ENCODE measurements around the gene CRCP. TPM values are rescaled to one million over a fixed set of nuclear protein-coding genes. Genes with fewer than 3 reads are reported as not detected.
A peak's percentile ranks its signal among the peaks of the same experiment; 100 is the strongest.
"Not testable (repeated sequence)": the region's sequence is repeated elsewhere in the genome, so short reads cannot be mapped to it uniquely, and the experiment has no call there.

The CRCP gene
- total RNA-seq, 1 donor from 2014 or later, result 62.4 TPM

DNA sequence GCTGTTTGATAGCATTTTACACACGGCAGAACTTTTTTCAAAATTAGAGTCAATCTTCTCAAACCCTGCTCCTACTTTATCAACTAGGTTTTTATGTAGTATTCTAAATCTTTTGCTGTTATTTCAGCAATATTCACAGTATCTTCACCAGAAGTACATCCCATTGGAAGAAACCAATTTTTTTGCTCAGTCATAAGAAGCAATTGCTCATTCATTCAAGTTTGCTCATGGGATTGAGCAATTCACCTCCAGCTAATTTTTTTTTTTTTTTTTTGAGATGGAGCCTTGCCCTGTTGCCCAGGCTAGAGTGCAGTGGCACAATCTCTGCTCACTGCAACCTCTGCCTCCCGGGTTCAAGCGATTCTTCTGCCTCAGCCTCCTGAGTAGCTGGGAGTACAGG, 10.7 kb upstream of the CRCP start:
- FAIRE-seq; DNase-seq (ENCODE audit: low spot score in 2 of 2): not testable (repeated sequence)

GRCh38 chr7:66105263-66105748, 9.3 kb upstream of the CRCP start:
- FAIRE-seq (no peak), DNase-seq (ENCODE audit: low spot score in 2 of 2) (no peak)

GRCh38 chr7:66108410-66108809, 6.2 kb upstream of the CRCP start:
- DNase-seq (ENCODE audit: low spot score in 2 of 2); FAIRE-seq: not testable (repeated sequence)

DNA sequence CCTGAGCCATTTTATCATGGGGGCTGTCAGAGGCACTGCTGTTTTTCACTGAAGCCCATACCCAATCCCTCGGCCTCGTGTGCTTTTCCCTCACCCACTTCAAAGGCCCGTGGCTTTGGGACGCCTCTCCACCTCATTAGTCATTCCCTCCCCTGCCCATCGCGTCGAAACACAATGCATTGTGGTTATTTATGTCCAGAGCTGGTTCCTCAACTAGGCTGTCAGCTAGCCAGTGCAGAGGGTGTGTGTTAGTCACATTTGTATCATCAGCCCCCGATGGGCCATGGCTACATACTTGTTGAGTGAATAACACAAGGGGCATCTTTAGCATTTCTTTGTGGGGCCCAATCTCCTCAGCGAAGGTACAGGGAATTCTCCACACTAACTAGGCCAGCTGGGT, 3.8 kb upstream of the CRCP start:
- FAIRE-seq (no peak), DNase-seq (ENCODE audit: low spot score in 2 of 2) (no peak)

GRCh38 chr7:66116680-66117420, 2.2 kb downstream of the CRCP start:
- FAIRE-seq; DNase-seq (ENCODE audit: low spot score in 2 of 2): not testable (repeated sequence)

- DNase-seq (ENCODE audit: low spot score in 2 of 2) (no peak), FAIRE-seq (no peak)
Measured at GRCh38 chr7:66118603-66119002, 4.0 kb downstream of the CRCP start.

GRCh38 chr7:66119245-66119850, 4.7 kb downstream of the CRCP start:
- FAIRE-seq, result no peak
- no peak for DNase-seq (ENCODE audit: low spot score in 2 of 2)

- FAIRE-seq (no peak), DNase-seq (ENCODE audit: low spot score in 2 of 2) (no peak)
Measured at GRCh38 chr7:66123175-66123528, 8.5 kb downstream of the CRCP start.

DNA sequence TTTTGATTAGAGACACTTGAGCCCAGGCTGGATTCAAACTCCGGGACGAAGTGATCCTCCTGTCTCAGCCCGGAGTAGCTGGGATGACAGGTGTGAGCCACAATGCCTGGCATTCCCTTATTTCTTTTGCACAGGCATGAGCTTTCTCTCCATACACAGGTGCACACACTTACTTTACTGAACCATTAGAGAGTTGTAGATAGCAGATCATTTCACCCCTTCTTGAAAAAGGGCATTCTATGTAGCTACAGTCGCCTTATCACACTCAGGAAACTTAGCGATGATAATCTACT, 9.9 kb downstream of the CRCP start:
- DNase-seq (ENCODE audit: low spot score in 2 of 2); FAIRE-seq: not testable (repeated sequence)

DNA sequence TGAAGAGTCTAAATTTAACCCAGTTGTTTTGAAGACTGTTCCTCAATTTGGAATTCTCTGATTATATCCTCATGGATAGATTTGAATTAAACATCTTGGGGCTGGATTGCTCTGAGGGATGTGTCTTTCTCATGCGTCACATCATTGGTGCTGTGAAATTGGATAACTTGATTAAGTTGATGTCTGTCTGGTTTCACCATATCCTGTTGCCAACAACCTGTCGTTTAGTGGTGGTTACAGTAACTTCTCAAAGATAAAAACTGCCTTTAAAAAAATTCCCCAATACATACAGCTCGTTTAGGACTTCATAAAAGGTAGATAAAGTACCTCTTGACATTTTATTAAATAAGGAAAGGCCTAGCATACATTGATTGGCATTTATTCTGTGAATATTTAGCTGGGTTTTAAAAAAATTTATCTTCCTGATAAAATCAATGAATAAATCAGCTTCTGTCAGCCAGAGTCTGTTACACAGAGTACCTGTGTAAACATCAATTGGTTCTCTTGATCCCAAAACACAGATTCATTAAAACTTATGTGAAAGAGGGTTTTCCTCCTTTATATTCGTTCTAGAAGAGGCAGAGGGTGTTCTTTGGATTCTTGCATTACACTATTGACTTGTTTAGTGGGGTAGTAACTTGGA, 10.5 kb downstream of the CRCP start:
- DNase-seq (ENCODE audit: low spot score in 2 of 2) (no peak), FAIRE-seq (no peak)

- DNase-seq (ENCODE audit: low spot score in 2 of 2); FAIRE-seq: not testable (repeated sequence)
Measured at GRCh38 chr7:66125781-66126352, 11.2 kb downstream of the CRCP start.

DNA sequence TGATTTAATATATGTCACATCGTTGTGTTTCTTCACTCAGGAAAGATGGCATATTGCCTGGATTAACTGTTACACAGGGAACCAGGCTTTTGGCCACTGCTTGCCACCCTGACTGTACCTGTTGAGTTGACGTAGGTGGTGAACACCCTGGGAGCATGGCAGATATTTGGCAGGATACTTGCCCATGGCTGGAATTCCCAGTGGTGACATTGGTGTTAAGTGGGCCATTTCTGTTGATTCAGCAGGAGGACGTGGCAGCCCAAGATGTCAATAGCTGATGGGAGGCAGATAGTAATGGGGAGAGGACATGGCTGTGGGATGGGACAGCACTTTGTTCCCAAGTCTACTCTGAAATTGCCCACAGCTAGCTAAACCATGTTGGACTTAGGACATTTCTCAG, 12.5 kb downstream of the CRCP start:
- not testable (repeated sequence) for DNase-seq (ENCODE audit: low spot score in 2 of 2); FAIRE-seq

GRCh38 chr7:66138994-66139752, 24.5 kb downstream of the CRCP start:
- FAIRE-seq (no peak), DNase-seq (ENCODE audit: low spot score in 2 of 2) (no peak)

DNA sequence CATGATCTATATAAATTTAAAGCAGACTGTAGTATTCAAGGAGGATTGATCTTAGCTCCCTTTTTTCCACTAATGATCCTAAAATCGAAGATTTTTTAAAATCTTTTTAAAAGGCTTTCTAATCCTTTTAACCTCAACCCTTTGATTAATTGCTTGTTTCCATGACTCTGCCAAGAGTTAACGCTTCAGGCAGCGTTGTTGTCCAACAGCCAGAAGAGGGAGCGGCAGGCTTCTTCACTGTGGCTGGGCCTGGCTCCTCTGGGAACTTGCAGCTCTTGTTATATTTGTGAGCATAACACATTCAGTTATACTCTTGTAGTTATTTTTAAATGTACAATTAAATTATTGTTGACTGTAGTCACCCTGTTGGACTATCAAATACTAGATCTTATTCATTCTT, 26.3 kb downstream of the CRCP start:
- DNase-seq (ENCODE audit: low spot score in 2 of 2), result peak in 1 of 2 donors; percentile 55
- no peak for FAIRE-seq

DNA sequence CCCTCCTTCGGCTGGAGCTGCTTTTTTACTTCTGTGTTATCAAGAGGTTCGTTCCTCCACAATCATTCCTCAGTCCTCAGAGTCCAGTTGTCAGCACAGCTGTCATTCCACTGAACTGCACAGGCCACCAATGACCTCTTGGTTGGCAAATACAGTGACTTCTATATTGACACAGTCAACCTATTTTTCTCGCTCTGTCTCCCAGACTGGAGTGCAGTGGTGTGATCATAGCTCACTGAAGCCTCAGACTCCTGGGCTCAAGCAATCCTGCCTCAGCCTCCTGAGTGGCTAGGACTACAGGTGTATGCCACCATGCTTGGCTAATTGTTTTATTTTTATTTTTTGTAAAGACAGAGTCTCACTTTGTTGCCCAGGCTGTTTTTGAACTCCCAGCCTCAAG, 27.7 kb downstream of the CRCP start:
- no peak for DNase-seq (ENCODE audit: low spot score in 2 of 2)
- no peak for FAIRE-seq

DNA sequence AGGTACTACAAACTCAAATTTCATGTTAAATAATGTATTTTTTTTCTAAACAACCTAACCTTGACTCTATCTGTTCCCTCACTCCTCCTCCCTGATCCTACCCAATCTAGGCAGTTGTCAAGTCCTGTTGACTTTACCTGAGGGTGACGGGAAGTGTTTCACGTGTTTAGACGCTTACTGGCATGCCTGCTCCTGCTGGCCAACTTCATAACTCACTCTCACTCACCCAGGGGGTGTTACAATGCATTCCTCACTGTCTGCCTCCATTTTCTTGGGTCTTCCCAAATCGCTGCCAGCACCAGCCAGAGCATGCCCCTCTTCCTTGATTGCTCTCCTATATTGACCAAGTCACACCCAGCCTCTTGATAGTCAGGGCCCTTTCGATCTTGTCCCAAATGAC, 28.3 kb downstream of the CRCP start:
- no peak for FAIRE-seq
- no peak for DNase-seq (ENCODE audit: low spot score in 2 of 2)

DNA sequence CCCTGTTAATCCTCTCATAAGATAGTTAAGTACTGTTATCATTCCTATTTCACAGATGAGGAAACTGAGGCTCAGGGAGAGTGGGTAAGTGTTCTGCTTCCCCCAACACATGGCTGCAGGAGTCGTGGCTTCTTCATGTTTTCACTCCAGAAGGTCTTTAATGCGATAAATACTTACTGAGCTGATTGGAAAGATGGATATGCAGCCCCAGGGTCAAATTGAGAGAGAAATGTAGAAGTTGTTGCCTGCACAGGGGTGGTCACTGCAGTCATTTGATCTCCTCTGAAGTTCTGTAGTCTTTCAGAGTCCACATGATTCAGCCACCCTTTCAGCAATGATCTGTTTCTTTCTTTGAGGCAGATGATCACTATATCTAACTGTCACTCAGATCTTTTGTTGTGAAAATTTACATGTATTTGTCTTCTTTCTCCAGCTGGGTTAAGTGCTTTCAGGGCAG, 29.3 kb downstream of the CRCP start:
- DNase-seq (ENCODE audit: low spot score in 2 of 2) (no peak), FAIRE-seq (no peak)

DNA sequence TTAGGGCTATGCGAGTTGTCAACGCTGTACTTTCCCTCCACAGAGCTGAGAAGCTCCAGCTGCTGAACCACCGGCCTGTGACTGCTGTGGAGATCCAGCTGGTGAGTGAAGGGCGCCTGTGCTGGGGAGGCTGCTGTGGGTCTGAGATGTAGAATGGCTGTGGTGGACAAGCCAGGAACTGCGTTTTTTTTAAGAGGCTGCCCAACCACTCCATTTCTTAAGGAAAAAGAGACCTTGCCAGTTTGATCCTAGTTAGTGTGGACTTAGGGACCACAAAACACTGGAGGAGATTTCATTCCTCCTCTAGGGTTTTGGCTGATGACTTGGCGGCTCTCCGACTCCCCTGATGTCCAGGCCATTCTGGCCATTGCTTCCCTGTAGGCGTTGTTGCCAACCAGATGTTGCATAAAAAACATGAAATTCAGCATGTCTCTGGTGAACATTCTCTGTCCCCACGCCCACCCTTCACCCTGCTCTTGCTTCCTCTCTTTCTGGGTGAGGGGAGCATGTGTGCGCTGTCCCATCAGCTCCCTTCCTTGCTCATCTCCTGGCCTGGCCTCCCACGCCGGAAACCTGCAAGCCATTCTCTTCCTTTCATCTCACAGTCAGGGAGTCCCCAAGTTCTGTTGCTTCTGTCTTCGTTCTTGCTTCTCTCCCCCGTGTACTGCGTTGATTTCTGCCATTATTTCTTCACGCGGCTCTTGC, 30.9 kb downstream of the CRCP start:
- DNase-seq (ENCODE audit: low spot score in 2 of 2) (no peak), FAIRE-seq (no peak)

GRCh38 chr7:66146701-66147100, 32.1 kb downstream of the CRCP start:
- no peak for FAIRE-seq
- DNase-seq (ENCODE audit: low spot score in 2 of 2), result no peak

- FAIRE-seq, result not testable (repeated sequence)
Measured at GRCh38 chr7:66147657-66148056, 33.0 kb downstream of the CRCP start.

More at GRCh38 chr7:66147657-66148056, 33.0 kb downstream of the CRCP start:
- not testable (repeated sequence) for DNase-seq (ENCODE audit: low spot score in 2 of 2)
